Fibroblast of lung (primary cell): Measurements from ENCODE around the gene GRHL3.

Experiments
- EZH2 ChIP-seq: IDR thresholded peaks from 2 replicates; pipeline ENCODE4 v1.5.1; 2012; ENCODE audit warnings: low read length, control low read depth, mild to moderate bottlenecking; ENCODE audit errors: missing control alignments
- TF ChIP-seq, protein P1 (sequence below), 2 donors: IDR thresholded peaks in 1 of 2; conservative IDR thresholded peaks in 1 of 2; 1 replicate in 1 of 2; 2 replicates in 1 of 2; pipeline ENCODE4 v1.5.1; 2011 to 2012; ENCODE audit warnings: low read length in 2 of 2, control low read depth in 1 of 2, inconsistent platforms in 1 of 2, low read depth in 1 of 2, mild to moderate bottlenecking in 1 of 2

DNA sequence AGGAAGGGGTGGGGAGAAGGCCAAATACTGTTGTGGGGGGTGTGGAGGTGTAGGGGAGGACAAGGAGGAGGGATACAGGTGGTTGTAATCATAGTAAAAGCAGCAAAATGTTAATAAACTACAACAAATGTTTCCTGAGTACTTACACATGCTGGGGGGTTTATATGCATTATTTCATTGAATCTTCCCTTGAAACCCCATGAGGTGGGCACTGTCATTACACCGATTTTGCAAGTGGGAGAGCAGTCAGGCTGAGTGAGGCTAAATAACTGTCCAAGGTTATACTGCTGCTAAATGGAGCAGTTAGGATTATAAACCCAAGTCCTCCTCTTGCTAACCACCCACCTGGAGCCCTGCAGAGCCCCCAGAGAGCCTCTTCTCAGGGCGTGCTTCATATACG, 14.4 kb upstream of the GRHL3 start:
- TF ChIP-seq, protein P1, sequence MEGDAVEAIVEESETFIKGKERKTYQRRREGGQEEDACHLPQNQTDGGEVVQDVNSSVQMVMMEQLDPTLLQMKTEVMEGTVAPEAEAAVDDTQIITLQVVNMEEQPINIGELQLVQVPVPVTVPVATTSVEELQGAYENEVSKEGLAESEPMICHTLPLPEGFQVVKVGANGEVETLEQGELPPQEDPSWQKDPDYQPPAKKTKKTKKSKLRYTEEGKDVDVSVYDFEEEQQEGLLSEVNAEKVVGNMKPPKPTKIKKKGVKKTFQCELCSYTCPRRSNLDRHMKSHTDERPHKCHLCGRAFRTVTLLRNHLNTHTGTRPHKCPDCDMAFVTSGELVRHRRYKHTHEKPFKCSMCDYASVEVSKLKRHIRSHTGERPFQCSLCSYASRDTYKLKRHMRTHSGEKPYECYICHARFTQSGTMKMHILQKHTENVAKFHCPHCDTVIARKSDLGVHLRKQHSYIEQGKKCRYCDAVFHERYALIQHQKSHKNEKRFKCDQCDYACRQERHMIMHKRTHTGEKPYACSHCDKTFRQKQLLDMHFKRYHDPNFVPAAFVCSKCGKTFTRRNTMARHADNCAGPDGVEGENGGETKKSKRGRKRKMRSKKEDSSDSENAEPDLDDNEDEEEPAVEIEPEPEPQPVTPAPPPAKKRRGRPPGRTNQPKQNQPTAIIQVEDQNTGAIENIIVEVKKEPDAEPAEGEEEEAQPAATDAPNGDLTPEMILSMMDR (conservative IDR thresholded peaks at IDR 0.05 in 1 of 2, IDR thresholded peaks at IDR 0.05 in 1 of 2; ENCODE audit: low read depth in 1 of 2, low read length in 2 of 2), result no peak
- no peak for TF ChIP-seq EZH2
